Eye (tissue), 1 donor: Measurements from ENCODE around the gene FOXC1.
A peak's percentile ranks its signal among the peaks of the same experiment; 100 is the strongest.

Source experiments
- DNase-seq: peaks from one replicate; pipeline ENCODE4 v3.0.0-alpha.2; 2015

Gene FOXC1

DNA sequence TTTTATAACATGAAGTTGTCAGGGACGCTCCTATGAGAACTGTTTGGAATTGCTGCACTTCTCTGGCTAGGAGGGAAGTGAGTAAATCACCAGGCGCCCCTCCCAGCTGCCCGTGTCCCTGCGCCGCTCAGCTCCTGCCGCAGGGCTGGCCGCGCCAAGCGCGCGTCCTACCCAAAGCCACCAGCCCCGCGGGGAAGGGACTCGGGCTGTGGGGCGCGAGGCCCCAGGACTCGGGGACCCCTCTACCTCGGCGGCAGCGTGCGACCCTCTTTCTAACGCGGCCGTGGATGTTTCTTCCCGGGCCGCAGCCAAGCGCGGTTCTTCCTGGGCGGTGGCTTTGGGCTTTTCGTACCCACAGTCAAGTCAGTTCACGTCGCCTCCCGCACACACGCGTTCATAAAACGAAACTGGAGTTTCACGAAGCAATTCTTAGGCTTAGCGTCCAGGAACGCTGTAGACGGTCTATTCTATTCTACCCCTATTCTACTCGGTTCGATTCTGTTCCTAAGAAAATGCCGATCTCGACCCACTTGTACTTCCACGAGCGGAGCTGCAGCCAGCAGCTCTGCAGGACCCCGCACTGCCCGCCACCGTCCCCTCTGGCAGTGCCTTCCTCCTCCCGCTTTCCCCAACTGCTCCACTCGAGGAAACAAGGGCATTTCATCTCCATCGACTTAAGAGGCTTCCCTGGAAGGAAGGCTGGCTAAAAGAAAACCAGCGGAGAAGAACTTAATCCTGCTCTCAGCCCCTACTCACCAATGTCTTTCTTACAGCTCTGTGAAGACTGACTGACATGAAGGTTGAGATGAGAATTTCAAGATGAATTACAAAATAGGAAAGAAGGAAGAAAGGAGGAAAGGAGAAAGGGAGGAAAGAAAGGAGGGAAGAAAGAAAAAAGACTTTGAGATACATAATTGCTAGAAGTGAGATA, 15.4 kb downstream of the FOXC1 start:
- DNase-seq: peak; percentile 80

GRCh38 chr6:1625794-1626435, 16.2 kb downstream of the FOXC1 start:
- DNase-seq: peak; percentile 73

GRCh38 chr6:1626481-1626880, 16.8 kb downstream of the FOXC1 start:
- DNase-seq: no peak

- DNase-seq: peak; percentile 34
These were observed 18.3 kb downstream of the FOXC1 start for GRCh38 chr6:1627827-1628560.

DNA sequence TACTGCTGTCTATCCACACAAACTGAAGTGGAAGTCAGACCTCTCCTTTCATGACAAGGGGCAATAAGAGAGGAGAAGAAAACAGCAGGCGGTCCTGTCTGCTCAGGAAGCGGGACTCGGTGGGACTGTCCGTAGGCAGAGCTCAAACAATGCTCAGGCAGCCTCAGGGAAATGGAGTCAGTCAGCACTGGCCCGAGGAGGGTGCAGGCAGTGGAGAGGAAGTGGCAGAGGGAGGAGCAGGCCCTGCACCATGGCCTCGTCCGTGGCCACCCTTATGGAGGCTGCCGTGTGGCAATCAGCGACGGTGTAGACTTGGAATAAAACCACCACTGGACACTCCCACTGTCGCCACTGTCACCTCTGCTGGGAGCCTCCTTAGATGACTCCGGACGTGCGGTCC, 19.6 kb downstream of the FOXC1 start:
- DNase-seq: no peak

DNA sequence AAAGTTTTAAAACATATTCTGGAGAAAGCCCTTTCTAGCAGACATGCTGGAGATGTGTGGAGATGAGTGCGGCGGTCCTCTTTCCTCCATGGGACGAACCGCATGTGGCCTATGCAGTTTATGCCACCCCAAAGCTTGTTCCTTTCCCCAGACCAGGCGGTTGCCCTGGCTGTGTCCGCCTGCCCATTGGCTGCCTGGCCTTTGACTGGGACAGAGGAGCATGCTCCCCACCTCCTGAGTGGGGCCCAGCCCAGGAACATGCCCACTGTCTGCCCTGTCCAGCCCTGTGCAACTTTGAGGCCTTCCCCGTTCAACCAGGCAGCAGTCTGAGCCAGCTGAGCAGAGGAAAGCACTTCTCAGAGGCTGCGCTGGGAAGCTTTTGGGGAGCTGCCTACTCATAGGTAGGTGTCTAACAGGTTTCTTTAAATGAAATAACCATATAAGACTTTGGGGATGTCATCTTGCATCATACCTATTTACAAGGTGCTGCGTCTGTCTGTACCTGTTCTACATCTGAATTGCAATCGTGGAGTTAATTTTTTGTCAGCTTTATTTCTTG, 20.6 kb downstream of the FOXC1 start:
- no peak for DNase-seq

DNA sequence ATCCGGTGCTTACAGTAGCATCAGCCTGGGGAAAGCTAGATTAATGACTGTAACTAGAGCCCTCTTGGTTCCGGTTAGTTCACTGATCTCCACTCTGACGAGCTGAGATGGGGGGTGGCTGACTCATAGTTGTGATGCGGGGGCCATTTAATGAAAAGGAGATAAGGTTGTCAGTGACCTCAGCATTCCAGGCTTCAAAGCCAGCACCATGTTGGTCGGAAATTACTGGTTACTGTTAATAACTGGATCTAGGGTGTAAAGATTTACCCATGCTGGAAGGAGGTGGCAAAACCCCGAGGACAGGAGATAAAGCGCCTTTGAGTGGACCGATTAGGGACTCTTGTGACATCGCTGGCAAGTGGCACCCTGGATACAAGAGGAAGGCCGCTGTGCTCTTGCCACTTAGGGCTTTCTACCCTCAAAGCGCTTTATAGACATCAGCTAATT, 21.1 kb downstream of the FOXC1 start:
- no peak for DNase-seq

GRCh38 chr6:1631251-1631650, 21.5 kb downstream of the FOXC1 start:
- DNase-seq: no peak

- no peak for DNase-seq
These were observed 23.8 kb downstream of the FOXC1 start for GRCh38 chr6:1633366-1634021.

DNA sequence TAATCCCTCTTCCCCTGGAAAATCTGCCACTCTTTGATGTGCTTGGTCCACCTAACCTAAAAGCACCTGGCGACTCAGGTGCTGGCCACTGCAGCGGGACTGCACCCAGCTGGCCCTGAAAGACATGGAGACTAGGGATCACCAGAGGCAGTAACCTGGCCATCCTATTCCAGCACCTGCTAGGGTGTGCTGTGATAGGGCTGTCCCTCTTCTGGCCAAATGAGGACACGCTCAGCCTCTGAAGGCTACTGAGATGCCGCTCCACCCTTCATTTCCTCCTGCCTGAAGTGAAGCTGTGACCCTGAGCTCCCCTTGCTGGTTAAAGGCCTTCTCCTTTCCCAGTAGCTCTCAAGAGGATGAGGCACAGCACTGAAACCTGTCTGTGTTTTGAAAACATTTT, 24.4 kb downstream of the FOXC1 start:
- DNase-seq: no peak

DNA sequence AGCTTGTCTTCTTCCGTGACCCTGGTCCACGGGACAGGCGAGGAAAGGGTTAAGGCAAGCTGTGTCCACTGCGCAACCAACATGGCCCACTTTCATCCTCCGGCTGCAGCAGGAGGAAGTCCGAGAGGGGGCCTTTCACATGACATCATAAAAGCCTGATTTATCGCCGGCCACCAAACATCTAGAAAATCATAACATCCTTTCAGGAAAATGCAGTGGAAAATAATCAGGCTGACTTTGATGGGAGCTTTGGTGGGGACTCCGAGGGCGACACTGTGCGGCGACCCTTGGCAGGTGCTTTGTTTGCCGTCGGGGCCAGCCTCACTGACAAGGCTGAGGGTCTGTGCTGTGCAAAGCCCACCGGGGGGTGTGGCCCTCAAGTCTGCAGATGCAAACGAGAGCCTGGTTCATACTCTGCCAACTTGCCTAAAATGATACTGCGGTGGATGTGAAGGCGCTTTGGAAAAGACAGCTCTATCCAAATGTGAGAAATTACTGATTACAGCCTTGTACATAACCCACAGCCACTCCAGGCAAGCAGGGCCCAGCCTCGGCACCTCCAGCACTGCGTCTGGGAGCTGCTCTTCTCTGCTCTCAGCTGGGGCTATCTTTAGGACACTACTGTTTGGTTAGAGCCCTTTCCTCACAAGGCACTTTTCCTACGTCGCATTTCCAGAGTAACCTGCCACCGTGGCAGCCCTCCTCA, 25.7 kb downstream of the FOXC1 start:
- DNase-seq: peak; percentile 33

DNA sequence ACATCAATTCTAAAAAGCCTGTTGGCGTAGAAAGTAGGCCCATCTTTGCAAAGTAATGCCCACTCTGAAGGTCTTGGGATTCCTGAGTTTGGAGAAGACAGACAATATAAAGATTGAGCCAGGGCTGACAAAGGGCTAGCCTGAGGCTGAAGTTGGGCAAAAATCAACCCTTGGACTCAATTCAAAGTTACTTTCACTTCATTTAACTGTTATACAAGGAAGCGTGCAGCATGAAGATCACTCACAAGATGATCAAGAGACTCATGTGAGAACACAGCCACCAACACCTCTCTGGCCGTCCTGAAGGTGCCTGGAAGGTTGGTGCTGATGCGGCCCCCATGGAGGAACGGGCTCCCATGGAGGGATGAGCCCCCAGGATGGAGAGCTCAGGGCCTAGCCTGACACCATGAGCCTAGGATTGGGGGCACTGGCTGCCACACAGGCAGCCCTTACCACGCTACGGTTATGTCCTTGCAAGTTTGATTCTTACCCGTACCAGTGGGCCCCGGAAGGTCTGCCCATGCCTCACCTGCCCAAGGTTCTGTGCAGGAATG, 26.6 kb downstream of the FOXC1 start:
- DNase-seq: no peak

DNA sequence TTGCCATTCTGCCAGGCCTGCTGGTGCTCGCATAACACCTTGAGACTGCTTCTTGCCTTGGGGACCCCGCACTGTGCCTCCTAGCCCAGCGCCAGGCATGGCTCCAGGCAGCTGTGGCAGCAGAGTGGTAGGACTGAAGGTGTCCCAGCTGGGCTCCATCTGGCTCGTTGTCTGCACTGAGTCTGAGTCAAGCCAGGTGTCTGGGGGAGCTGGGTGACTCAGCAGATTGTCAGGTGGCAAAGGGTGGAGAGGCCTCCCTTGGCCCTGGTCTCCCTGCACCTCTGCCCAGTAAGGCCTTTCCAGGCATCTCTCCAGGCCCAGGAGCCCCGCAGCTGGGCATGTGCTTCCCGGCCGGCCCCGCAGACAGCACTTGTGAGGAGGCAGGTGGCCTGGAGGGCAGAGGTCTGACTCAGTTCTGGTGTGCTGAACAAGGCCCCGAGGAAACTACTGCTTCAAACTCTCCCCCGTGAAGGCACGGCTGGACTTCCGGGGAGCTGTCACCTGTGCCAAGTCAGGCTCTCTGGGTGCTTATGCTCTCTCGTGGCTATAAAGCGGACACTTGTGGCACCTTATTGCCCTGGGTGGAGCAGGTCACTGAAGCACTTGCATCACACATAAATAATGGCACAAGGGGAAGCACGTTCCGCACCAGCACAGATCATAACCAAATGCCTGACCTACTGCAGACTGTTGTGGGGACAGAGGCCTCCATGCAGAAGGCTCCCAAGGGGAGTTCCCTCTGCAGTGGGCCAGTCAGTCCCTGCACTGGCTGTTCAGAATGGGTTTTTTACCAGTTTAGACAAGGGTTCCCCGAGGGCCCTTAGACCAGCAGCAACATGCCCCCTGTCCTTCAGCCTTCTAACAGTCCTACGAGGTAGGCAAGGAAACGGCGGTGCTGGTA, 27.5 kb downstream of the FOXC1 start:
- DNase-seq: no peak

DNA sequence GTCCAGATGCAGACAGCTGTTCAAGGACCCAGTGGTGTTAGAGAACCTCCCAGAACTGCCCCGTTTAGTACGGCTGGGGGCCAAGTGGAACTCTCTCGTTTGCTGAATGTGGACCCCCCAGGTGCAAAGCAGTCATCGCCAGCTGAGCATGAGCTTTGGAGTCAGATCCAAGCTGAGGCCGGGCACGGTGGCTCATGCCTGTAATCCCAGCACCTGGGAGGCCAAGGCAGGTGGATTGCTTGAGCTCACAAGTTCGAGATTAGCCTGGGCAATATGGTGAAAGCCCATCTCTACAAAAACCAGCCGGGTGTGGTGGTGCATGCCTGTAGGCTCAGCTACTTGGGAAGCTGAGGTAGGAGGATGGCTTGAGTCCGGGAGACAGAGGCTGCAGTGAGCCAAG, 29.7 kb downstream of the FOXC1 start:
- DNase-seq: no peak

DNA sequence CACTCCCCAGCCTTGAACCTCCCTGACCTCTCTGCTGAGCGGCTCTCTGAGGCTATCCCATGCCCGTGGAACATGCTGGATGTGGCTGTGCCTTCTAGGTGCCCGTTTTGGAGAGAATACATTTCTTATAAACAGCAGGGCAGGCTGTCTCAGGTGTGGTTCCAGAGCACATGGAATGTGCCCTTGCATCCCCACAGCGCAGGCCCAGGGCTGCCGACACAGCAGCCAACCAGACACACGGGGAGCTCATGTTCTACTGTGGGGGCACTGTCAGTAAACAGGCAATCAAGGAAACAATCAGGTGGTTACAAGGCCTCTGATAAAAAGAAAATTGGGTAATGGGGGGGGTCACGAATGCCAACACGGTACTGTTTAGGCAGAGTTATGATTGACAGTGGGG, 30.8 kb downstream of the FOXC1 start:
- no peak for DNase-seq

GRCh38 chr6:1641343-1641885, 31.7 kb downstream of the FOXC1 start:
- DNase-seq: no peak

DNA sequence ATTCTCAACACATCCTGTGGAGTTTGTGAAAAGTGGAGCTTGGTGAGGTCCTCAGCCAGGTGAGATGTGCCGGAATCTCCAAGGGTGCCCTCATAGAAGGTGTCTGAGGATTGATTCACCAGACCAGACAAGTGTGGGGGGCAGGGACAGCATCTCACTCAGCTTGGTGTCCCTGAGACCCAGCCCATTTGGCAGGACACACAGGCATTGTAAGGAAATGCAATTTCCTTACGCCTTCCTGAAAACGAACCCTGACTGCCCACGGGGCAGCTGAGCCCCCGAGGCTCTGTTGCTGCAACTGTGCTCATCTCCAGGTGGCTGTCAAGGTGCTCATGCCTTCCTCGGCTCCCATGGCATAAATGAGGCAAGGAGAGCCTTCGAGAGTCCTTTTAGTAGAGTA, 33.4 kb downstream of the FOXC1 start:
- no peak for DNase-seq

DNA sequence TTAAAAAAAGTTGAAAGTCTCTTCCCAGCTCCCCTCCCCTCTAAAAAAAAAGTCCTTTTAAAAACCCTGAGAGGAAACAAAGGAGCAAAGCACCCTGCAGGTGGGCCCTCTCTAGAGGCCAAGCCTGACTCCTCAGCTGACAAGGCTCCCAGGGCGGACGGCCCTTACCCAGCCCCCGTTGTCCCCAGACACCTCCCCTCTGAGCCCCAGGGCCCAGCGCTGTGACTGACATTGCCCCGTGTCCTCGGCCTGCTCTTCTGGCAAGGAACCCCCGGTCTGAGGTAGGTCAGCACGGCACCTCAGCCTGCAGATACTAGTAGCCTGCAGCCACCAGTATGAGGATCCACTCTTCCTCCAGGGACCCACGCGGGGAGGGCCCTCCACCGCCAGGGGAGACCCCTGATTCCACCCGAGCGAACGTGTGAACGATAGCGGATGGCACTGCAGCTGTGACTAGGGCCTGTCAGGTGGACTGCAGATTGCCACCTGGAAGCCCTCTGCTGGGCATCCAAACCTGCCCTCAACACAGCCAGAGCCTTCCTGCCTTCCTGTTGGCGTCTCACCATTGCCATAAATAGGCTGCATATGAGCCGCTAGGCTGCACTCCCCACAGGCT, 34.2 kb downstream of the FOXC1 start:
- no peak for DNase-seq

DNA sequence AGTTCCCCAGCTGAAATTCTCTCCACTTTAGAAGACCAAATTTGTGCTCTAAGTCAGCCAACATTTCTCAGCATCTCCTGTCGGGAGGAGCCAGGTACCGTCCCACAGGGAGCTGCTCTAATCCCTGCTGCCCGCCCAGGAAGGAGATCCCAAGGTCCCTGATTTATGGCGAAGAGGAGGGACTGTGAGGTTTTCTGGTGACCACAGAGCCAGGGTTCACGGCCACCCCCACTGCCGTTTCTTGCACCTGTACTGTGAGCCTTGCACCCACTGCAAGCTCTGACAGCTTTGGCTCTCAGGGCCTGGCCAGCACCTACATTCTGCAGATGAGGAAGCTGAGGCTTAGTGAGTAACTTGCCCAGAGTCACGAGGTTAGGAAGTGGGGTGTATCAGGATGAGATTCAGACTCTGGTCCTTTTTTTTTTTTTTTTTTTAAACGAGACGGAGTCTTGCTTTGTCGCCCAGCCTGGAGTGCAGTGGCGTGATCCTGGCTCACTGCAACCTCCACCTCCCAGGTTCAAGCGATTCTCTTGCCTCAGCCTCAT, 34.9 kb downstream of the FOXC1 start:
- no peak for DNase-seq
